Hepatocyte (in vitro differentiated cells): Measurements from ENCODE around the gene TAP1. TPM values are rescaled to one million over a fixed set of nuclear protein-coding genes. Genes with fewer than 3 reads are reported as not detected.

Source experiments
- DNase-seq: peaks from one replicate; pipeline ENCODE4 v3.0.0-alpha.2; 2016; ENCODE audit warnings: low spot score
- H2AFZ ChIP-seq: fragments of 200-600 bp; sonication (generic); 2 replicates; pipeline ENCODE4 v1.6.0; 2016; ENCODE audit warnings: antibody characterized with exemption, mild to moderate bottlenecking
- H3K27ac ChIP-seq: fragments of 200-600 bp; sonication (generic); 2 replicates; pipeline ENCODE4 v1.5.1; 2016; ENCODE audit warnings: mild to moderate bottlenecking
- H3K27me3 ChIP-seq: fragments of 200-600 bp; sonication (generic); 2 replicates; pipeline ENCODE4 v1.6.1; 2016
- H3K36me3 ChIP-seq: fragments of 200-600 bp; sonication (generic); replicated peaks from 2 replicates; pipeline ENCODE4 v1.5.1; 2016; ENCODE audit warnings: low read depth; ENCODE audit not compliant: insufficient read depth
- H3K4me1 ChIP-seq: fragments of 200-600 bp; sonication (generic); 2 replicates; pipeline ENCODE4 v1.5.1; 2016; ENCODE audit warnings: mild to moderate bottlenecking, moderate library complexity; ENCODE audit not compliant: insufficient read depth
- H3K4me2 ChIP-seq: fragments of 200-600 bp; sonication (generic); 2 replicates; pipeline ENCODE4 v1.6.0; 2016
- H3K4me3 ChIP-seq: fragments of 200-600 bp; sonication (generic); 2 replicates; pipeline ENCODE4 v1.5.1; 2016; ENCODE audit warnings: mild to moderate bottlenecking
- H3K79me2 ChIP-seq: fragments of 200-600 bp; sonication (generic); 2 replicates; pipeline ENCODE4 v1.6.0; 2017; ENCODE audit warnings: mild to moderate bottlenecking
- H3K9me2 ChIP-seq: fragments of 200-600 bp; sonication (generic); replicated peaks from 2 replicates; pipeline ENCODE4 v1.6.0; 2017; ENCODE audit warnings: mild to moderate bottlenecking; ENCODE audit not compliant: insufficient read depth
- H3K9me3 ChIP-seq: fragments of 200-600 bp; sonication (generic); 2 replicates; pipeline ENCODE4 v1.5.1; 2016; ENCODE audit warnings: low read depth, mild to moderate bottlenecking
- H4K20me1 ChIP-seq: fragments of 200-600 bp; sonication (generic); 2 replicates; pipeline ENCODE4 v1.6.0; 2016; ENCODE audit warnings: mild to moderate bottlenecking; ENCODE audit not compliant: insufficient read depth, poor library complexity, severe bottlenecking
- CTCF ChIP-seq: fragments of 200-600 bp; sonication (generic); IDR thresholded peaks from 2 replicates; pipeline ENCODE4 v1.5.1; 2016; ENCODE audit warnings: antibody characterized with exemption, mild to moderate bottlenecking; ENCODE audit not compliant: poor library complexity
- EZH2 ChIP-seq: fragments of 200-600 bp; sonication (generic); IDR thresholded peaks from 2 replicates; pipeline ENCODE4 v1.6.1; 2016; ENCODE audit warnings: antibody characterized with exemption, mild to moderate bottlenecking, borderline replicate concordance
- EZH2phosphoT487 ChIP-seq: fragments of 200-600 bp; sonication (generic); IDR thresholded peaks from one replicate; pipeline ENCODE4 v1.6.1; 2018; ENCODE audit warnings: antibody characterized with exemption, mild to moderate bottlenecking, low read depth, moderate library complexity; ENCODE audit not compliant: unreplicated experiment, severe bottlenecking
- WGBS: methylation state at CpG from one replicate; pipeline ENCODE4 v1.1.6; 2016; ENCODE audit warnings: low lambda C conversion rate; ENCODE audit errors: missing lambda C conversion rate; 5-methylcytosine and 5-hydroxymethylcytosine counted together
- polyA plus RNA-seq: library from polyadenylated mRNA; unstranded; fragments of >200 nt; fragmentation: Nextera tagmentation; extraction: Ambion mirVana; gene quantifications from 2 replicates; pipeline ENCODE4 v1.2.1, GENCODE V29; 2016
- total RNA-seq: library from RNA; depleted of rRNA; stranded (reverse); fragments of >200 nt; gene quantifications from 2 replicates; pipeline ENCODE4 v1.2.3, GENCODE V29; 2014

Gene TAP1
- total and polyA plus RNA-seq, 2 experiments from 2014 or later: 14.1 to 15.2 TPM

- no peak for DNase-seq
Observed at GRCh38 chr6:32857156-32857891, 3.8 kb upstream of the TAP1 start.

GRCh38 chr6:32855467-32856174 lies 2.1 kb upstream of the TAP1 start:
- Histone ChIP-seq H3K79me2 (no peaks in the 10 kb centered on the region), H4K20me1 (no peaks in the 10 kb centered on the region), H3K4me3 (no peak overlapping the region), H3K9me3 (no peaks in the 10 kb centered on the region), H3K36me3 (no peaks in the 10 kb centered on the region), H3K4me2 (no peak overlapping the region), H3K27me3 (peaks cover 35% of the 10 kb centered on the region), H2AFZ (no peak overlapping the region), H3K4me1 (peaks cover 9% of the 10 kb centered on the region), H3K27ac (no peak overlapping the region), H3K9me2 (no peaks in the 10 kb centered on the region)
- TF ChIP-seq EZH2 (no peak), CTCF (no peak), EZH2phosphoT487 (no peak)
- WGBS: 88% methylated on average over 8 of the region's 8 CpGs
- DNase-seq: no peak

More at GRCh38 chr6:32857156-32857891, 3.8 kb upstream of the TAP1 start:
- 76% methylated on average over 14 of the region's 14 CpGs for WGBS
- peaks cover 5% of the 10 kb centered on the region for H3K4me1 ChIP-seq
- TF ChIP-seq CTCF: no peak
- peaks cover 30% of the 10 kb centered on the region for H3K27me3 ChIP-seq
- H4K20me1 ChIP-seq: no peaks in the 10 kb centered on the region
- no peaks in the 10 kb centered on the region for H3K9me3 ChIP-seq
- H3K4me3 ChIP-seq: no peak overlapping the region
- H3K9me2 ChIP-seq: no peaks in the 10 kb centered on the region
- no peak overlapping the region for H3K27ac ChIP-seq
- H3K4me2 ChIP-seq: no peak overlapping the region
- H2AFZ ChIP-seq: no peak overlapping the region
- no peaks in the 10 kb centered on the region for H3K36me3 ChIP-seq
- no peaks in the 10 kb centered on the region for H3K79me2 ChIP-seq

- H3K4me3 ChIP-seq: peak overlapping the region; percentile 68
- DNase-seq: peak; percentile 30
- peak overlapping the region; percentile 100 for H3K4me2 ChIP-seq
- TF ChIP-seq EZH2: no peak
- no peak for TF ChIP-seq EZH2phosphoT487
- no peak for TF ChIP-seq CTCF
- H3K9me2 ChIP-seq: no peaks in the 10 kb centered on the region
- peak overlapping the region; percentile 91 for H3K27ac ChIP-seq
- peaks cover 35% of the 10 kb centered on the region for H3K27me3 ChIP-seq
- H3K36me3 ChIP-seq: no peaks in the 10 kb centered on the region
- 39% methylated on average over 21 of the region's 24 CpGs for WGBS
- peak overlapping the region; percentile 79 for H2AFZ ChIP-seq
- H4K20me1 ChIP-seq: no peaks in the 10 kb centered on the region
- no peaks in the 10 kb centered on the region for H3K9me3 ChIP-seq
- peaks cover 9% of the 10 kb centered on the region for H3K4me1 ChIP-seq
- H3K79me2 ChIP-seq: no peaks in the 10 kb centered on the region
Observed at GRCh38 chr6:32854376-32855178, 1.1 kb upstream of the TAP1 start.
